Fibroblast of lung (primary cell): Measurements from ENCODE around the gene ZNF138. TPM values are rescaled to one million over a fixed set of nuclear protein-coding genes. Genes with fewer than 3 reads are reported as not detected.
"Not testable (repeated sequence)": the region's sequence is repeated elsewhere in the genome, so short reads cannot be mapped to it uniquely, and the experiment has no call there.

Experiments used
- DNase-seq, 2 donors: peaks; one replicate each; pipeline versions ENCODE4 v3.0.0 to v3.0.0-alpha.2; 2010; ENCODE audit warnings: low read depth in 2 of 2
- H2AFZ ChIP-seq: 2 replicates; pipeline ENCODE4 v1.5.1; 2012; ENCODE audit warnings: low read length, control low read depth, inconsistent platforms
- H3K27ac ChIP-seq: 2 replicates; pipeline ENCODE4 v1.5.1; 2011; ENCODE audit warnings: low read length, control low read depth; ENCODE audit not compliant: insufficient read depth
- H3K27me3 ChIP-seq: 2 replicates; pipeline ENCODE4 v1.5.1; 2011; ENCODE audit warnings: mild to moderate bottlenecking, low read length; ENCODE audit not compliant: control insufficient read depth, insufficient read depth
- H3K36me3 ChIP-seq: 2 replicates; pipeline ENCODE4 v1.5.1; 2011; ENCODE audit warnings: low read length; ENCODE audit not compliant: control insufficient read depth, insufficient read depth
- H3K4me1 ChIP-seq: 2 replicates; pipeline ENCODE4 v1.5.1; 2011; ENCODE audit warnings: low read length; ENCODE audit not compliant: control insufficient read depth, insufficient read depth; ENCODE audit errors: extremely low read depth
- H3K4me2 ChIP-seq: 2 replicates; pipeline ENCODE4 v1.5.1; 2011; ENCODE audit warnings: low read length, control low read depth; ENCODE audit not compliant: insufficient read depth; ENCODE audit errors: extremely low read depth
- H3K4me3 ChIP-seq, 4 experiments: fragments of 200-600 bp in 1 of 4; sonication (generic) in 1 of 4; replicated peaks in 1 of 4; 2 replicates each; pipeline ENCODE4 v1.5.1; 2011 to 2016; ENCODE audit warnings: low read length in 4 of 4, low read depth in 3 of 4, mild to moderate bottlenecking in 3 of 4, control low read depth in 2 of 4, inconsistent platforms in 1 of 4, mixed read lengths in 1 of 4; ENCODE audit not compliant: insufficient read depth in 1 of 4; ENCODE audit errors: control extremely low read depth in 1 of 4
- H3K79me2 ChIP-seq: 2 replicates; pipeline ENCODE4 v1.5.1; 2012; ENCODE audit warnings: mild to moderate bottlenecking, low read length, inconsistent platforms; ENCODE audit not compliant: control insufficient read depth, insufficient read depth
- H3K9ac ChIP-seq: 2 replicates; pipeline ENCODE4 v1.5.1; 2011; ENCODE audit warnings: mild to moderate bottlenecking, low read length, control low read depth; ENCODE audit not compliant: insufficient read depth
- H3K9me3 ChIP-seq: 2 replicates; pipeline ENCODE4 v1.5.1; 2012; ENCODE audit warnings: low read depth, low read length; ENCODE audit not compliant: control insufficient read depth, insufficient read depth
- H4K20me1 ChIP-seq: 2 replicates; pipeline ENCODE4 v1.5.1; 2011; ENCODE audit warnings: low read length; ENCODE audit not compliant: control insufficient read depth, insufficient read depth; ENCODE audit errors: extremely low read depth
- CTCF ChIP-seq, 2 donors: IDR thresholded peaks in 1 of 2; conservative IDR thresholded peaks in 1 of 2; 1 replicate in 1 of 2; 2 replicates in 1 of 2; pipeline ENCODE4 v1.5.1; 2011 to 2012; ENCODE audit warnings: low read length in 2 of 2, control low read depth in 1 of 2, inconsistent platforms in 1 of 2, low read depth in 1 of 2, mild to moderate bottlenecking in 1 of 2
- EZH2 ChIP-seq: IDR thresholded peaks from 2 replicates; pipeline ENCODE4 v1.5.1; 2012; ENCODE audit warnings: low read length, control low read depth, mild to moderate bottlenecking; ENCODE audit errors: missing control alignments
- polyA plus RNA-seq, 2 donors: library from polyadenylated mRNA; depleted of rRNA in 1 of 2; stranded (reverse) in 1 of 2; unstranded in 1 of 2; fragments of >200 nt; gene quantifications; 2 replicates each; pipeline ENCODE4 v1.2.1, GENCODE V29; 2011 to 2012; ENCODE audit warnings: missing spikeins in 1 of 2
- total RNA-seq: library from RNA; depleted of rRNA; stranded (reverse); fragments of >200 nt; gene quantifications from 2 replicates; pipeline ENCODE4 v1.2.1, GENCODE V29; 2014

Gene ZNF138
- total and polyA plus RNA-seq, 2 donors (not counting 1 experiment from before 2014, with no cell fraction given): 3.3 to 4.1 TPM

GRCh38 chr7:64787295-64787694 lies 6.9 kb upstream of the ZNF138 start:
- Histone ChIP-seq H3K4me3 (no peak overlapping the region), H3K36me3 (no peaks in the 10 kb centered on the region), H3K9me3 (no peaks in the 10 kb centered on the region), H3K4me1 (no peaks in the 10 kb centered on the region), H2AFZ (no peak overlapping the region), H3K4me2 (no peak overlapping the region), H3K79me2 (no peaks in the 10 kb centered on the region), H3K27ac (no peak overlapping the region), H3K9ac (no peak overlapping the region), H3K27me3 (no peaks in the 10 kb centered on the region), H4K20me1 (no peaks in the 10 kb centered on the region)
- TF ChIP-seq EZH2: no peak
- no peak for TF ChIP-seq CTCF (conservative IDR thresholded peaks at IDR 0.05 in 1 of 2, IDR thresholded peaks at IDR 0.05 in 1 of 2; ENCODE audit: low read depth in 1 of 2, low read length in 2 of 2)
- DNase-seq: no peak

DNA sequence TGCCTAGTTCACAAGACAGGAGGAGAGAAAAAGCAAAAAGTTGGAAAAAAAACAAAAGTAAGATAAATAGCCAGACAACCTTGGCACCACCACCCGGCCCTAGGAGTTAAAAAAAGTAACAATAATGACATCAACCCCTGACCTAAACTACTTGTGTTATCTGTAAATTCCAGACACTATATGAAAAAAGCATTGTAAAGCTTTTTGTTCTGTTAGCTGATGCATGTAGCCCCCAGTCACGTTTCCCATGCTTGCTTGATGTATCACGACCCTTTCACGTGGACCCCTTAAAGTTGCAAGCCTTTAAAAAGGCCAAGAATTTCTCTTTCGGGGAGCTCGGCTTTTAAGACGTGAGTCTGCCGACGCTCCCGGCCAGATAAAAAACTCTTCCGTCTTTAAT lies 5.0 kb upstream of the ZNF138 start:
- H3K79me2 ChIP-seq, H3K4me2 ChIP-seq, H3K27me3 ChIP-seq, H3K36me3 ChIP-seq, DNase-seq, H2AFZ ChIP-seq, H3K4me1 ChIP-seq, H3K27ac ChIP-seq, H3K9ac ChIP-seq, H3K9me3 ChIP-seq, H3K4me3 ChIP-seq, H4K20me1 ChIP-seq: not testable (repeated sequence)

DNA sequence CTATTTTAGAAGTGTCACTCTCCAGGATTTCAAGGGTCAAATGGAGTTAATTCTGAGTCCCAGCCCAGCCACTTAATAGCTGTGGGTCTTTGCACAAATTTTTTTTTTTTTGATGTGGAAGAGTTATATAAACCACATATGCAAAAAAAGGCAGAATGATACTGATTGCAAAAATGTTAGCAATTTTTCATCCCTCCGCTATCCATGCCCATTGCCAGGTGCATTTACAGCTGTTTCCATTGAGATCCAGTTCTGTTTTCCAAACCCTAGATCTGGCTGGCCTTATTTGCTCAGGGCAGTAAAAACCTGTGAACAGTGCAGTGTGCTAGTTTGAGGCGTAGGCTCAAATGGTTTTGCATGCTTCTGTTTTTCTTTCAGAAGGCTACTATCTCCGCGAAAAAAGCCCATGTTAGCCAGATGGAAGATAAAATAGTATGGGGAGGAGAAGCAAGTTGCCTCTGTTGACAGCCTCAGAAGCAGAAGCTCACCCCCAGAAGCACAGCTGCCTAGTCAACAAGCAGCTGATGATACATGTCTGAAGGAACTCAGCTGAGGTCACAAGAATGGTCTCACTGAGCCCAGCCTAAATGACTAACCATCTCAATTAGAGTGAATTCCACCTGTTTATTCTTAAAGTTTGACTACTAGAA lies 997 bp upstream of the ZNF138 start:
- Histone ChIP-seq H3K36me3 (no peaks in the 10 kb centered on the region), H3K27me3 (no peaks in the 10 kb centered on the region), H2AFZ (no peak overlapping the region), H3K4me2 (no peak overlapping the region), H3K4me1 (no peaks in the 10 kb centered on the region), H4K20me1 (no peaks in the 10 kb centered on the region), H3K9ac (no peak overlapping the region), H3K4me3 (no peak overlapping the region), H3K27ac (no peak overlapping the region), H3K79me2 (peaks cover 14% of the 10 kb centered on the region), H3K9me3 (no peaks in the 10 kb centered on the region)
- TF ChIP-seq EZH2: no peak
- TF ChIP-seq CTCF (conservative IDR thresholded peaks at IDR 0.05 in 1 of 2, IDR thresholded peaks at IDR 0.05 in 1 of 2; ENCODE audit: low read depth in 1 of 2, low read length in 2 of 2): no peak
- DNase-seq: peak in 1 of 2 donors; percentile 5
